GM19468 (cell line): ENCODE data around the gene ABCA5.

Experiments used
- ATAC-seq: cut with Tn5 transposase; IDR thresholded peaks from one replicate; pipeline ENCODE4 v1.9.1; 2021; ENCODE audit warnings: mild to moderate bottlenecking, moderate library complexity, moderate number of reproducible peaks; ENCODE audit not compliant: unreplicated experiment; ENCODE audit errors: extremely low read depth

Gene ABCA5

GRCh38 chr17:69268543-69269014 lies 58.4 kb downstream of the ABCA5 start:
- no peak for ATAC-seq

GRCh38 chr17:69267219-69267618 lies 59.7 kb downstream of the ABCA5 start:
- ATAC-seq: no peak

- ATAC-seq: no peak
Measured at GRCh38 chr17:69265873-69266272, 61.1 kb downstream of the ABCA5 start.

DNA sequence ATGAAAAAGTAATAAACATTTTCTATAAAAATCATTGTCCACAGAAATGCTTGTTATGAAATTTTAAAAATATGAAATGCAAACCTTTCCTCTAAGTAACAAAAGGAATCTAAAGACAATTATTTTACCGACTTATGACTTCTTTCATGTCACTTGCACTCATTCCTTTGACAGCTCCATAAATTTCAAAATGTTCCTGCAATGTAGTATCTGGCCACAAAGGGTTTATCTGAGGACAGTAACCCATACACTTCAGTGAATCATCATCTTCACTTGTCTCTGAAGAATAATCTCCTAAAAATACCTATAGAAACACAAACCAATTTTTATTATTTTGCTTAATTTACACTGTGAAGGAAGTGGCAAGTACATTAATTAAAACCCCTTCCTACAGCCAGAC lies 72.7 kb downstream of the ABCA5 start:
- no peak for ATAC-seq

- no peak for ATAC-seq
Measured at GRCh38 chr17:69250641-69251040, 76.3 kb downstream of the ABCA5 start.

GRCh38 chr17:69246726-69247375 lies 80.1 kb downstream of the ABCA5 start:
- ATAC-seq: no peak

- no peak for ATAC-seq
Measured at GRCh38 chr17:69246202-69246601, 80.7 kb downstream of the ABCA5 start.

GRCh38 chr17:69245617-69246016 lies 81.3 kb downstream of the ABCA5 start:
- no peak for ATAC-seq

- ATAC-seq: no peak
Measured at GRCh38 chr17:69239611-69240600, 87.0 kb downstream of the ABCA5 start.

GRCh38 chr17:69236946-69237345 lies 90.0 kb downstream of the ABCA5 start:
- no peak for ATAC-seq

- no peak for ATAC-seq
Measured at GRCh38 chr17:69236464-69236863, 90.5 kb downstream of the ABCA5 start.

DNA sequence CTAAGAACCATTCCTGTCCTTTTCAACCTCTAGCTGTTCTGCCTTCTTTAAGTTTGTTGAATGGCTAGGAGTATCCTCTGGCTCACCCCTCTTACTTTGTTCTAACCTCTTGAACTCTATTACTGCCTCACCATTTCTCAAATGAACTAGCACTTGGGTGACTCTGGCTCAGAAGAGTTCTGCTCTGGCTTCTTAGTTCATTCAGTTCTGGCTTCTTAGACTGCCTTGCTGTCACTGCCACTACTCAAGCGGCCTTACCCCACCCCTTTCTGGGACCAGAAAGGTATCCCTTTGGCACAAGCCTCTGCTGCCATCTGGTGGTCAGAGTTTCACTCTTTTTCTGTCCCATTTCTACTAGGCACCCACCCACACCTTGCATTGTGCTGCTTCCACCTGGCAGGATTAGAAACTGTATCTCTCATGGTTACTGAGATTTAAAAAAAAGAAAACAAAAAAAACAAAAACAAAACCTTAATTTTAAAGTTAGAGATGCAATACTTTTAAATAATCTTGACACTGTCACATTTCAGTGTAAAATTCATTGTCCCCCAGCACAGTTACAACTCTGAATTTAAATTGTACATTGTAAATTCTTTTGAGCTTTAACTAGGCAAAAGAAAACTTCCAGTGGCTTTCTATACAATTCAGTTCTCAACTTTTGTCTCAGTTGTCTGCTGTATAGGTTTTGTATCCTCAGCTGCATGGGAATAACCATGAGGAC lies 91.4 kb downstream of the ABCA5 start:
- ATAC-seq: peak; percentile 87

DNA sequence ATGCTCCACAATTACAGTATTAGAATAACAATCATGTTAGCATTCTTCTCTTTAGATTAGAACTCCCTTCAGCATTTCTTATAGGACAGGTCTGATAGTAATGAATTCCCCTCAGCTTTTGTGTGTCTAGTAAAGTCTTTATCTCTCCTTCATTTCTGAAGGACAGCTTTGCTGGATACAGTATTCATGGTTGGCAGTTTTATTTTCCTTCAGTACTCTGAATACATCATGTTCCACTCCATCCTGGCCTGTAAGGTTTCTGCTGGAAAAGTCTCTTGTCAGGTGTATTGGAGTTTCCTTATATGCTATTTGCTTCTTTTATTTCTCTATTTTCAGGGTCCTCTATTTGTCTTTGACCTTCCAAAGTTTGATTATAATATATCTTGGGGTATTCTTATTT lies 94.3 kb downstream of the ABCA5 start:
- ATAC-seq: no peak

GRCh38 chr17:69231521-69231920 lies 95.4 kb downstream of the ABCA5 start:
- no peak for ATAC-seq

DNA sequence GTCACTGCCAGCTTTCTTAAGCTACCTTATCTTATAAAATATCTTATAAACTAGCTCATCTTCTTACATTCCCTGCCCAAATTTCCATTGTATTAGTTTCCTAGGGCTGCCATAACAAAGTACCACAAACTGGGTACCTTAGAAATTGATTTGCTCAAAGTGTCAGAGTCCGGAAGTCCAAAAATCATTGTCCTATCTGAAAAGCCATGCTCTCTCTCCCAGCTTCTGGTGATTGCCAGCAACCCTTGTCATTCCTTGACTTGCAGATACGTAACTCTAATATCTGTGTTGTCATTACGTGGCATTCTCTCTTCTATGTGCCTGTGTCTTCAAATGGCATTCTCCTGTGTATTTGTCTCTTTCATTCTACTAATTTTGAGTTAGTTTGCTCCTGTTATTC lies 96.0 kb downstream of the ABCA5 start:
- no peak for ATAC-seq

DNA sequence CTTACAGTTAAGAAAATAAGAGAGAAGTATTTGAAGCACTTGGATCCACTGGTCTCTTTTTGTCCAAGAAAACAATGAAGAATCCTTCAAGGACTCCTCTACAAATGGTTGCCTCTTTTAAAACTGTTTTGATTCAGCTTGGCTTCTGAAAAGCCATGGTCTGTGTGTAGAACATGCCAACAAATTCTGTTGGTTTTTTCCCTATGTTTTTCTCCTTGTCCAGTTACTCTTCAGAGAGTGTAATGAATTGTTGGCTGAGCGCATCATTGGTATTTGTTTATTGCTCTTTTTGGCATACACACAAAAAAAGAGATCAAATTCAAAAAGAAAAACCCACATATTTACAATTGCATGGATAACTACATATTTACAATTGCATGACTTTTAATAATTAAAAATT lies 98.4 kb downstream of the ABCA5 start, which contains the start of gene ABCA10:
TSS of gene ABCA10 (minus strand) at position 249 of the 400 bp plus-strand sequence. CDS start 3,466 bp downstream, outside the sequence.
- ATAC-seq: no peak

DNA sequence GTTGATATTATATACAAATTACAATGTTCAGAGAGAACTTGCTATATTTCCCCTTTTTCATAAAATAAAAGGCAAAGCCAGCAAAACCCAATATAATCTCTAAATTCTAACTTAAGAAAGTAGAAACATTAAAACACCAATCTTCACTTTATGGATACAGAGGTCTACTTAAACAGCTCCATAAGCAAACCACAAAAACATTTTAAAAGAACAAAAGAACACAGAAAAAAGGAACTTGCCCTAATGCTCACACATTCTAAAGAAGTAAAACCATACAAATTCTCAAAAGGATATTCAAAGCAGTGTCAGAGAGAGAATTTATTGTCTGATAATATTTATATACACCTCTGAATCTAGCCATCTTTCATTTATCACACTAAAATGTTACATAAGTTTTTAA lies 98.9 kb downstream of the ABCA5 start:
- no peak for ATAC-seq

GRCh38 chr17:69227541-69227940 lies 99.4 kb downstream of the ABCA5 start:
- ATAC-seq: no peak

DNA sequence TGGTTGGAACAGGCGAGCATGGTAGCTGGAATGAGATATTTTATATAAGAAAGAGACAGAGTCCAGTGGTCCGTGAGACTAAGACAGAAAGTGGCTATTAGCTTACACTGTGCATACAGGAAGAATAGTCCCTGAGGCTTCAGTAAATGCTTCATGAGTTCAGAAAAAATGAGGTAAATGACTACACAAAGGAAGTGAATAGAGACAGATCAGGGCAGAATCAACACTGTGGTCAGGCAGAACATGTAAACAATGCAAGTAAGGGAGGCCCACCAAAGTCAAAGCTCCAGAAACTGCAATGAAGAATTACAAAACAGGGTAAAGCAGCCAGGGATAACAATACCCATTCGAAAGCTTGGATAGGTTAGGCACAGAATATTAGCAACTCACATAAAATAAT lies 103.1 kb downstream of the ABCA5 start:
- ATAC-seq: peak; percentile 89

DNA sequence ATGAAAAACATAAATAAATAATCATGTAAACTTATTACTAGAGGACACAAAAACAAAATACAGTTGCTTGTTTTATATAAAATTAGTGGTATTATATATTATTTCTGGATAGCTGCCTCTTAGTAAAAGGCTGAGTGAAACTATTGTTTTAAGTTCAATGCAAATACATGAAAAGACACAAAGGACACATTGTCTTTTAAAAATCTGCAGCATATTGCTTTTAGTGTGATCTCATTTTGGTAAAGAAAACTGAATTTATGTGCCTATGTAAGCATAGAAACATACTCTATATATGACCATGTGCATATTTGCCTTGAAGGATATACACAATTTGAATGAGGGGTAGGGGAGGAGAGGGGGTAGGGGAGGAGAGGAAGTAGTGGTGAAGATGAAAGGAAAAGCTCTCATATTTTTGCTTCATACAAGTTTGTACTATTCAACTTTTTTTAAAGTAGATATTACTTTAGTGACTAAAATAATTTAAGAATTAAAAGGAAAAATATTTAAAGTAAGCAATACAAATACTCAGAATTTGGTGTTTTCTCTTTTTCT lies 104.2 kb downstream of the ABCA5 start:
- ATAC-seq: no peak
